Liver (tissue), 2 donors: ENCODE measurements around the gene KCNQ1.
"Not testable (repeated sequence)": the region's sequence is repeated elsewhere in the genome, so short reads cannot be mapped to it uniquely, and the experiment has no call there.

ENCODE experiments used
- REST ChIP-seq: IDR thresholded peaks from 2 replicates; pipeline ENCODE4 v1.6.1; 2016; ENCODE audit warnings: antibody characterized with exemption, mild to moderate bottlenecking
- ZBTB33 ChIP-seq: IDR thresholded peaks from 2 replicates; pipeline ENCODE4 v1.6.1; 2016; ENCODE audit warnings: antibody characterized with exemption
- TF ChIP-seq, protein P1 (sequence below): fragments of 150-350 bp; IDR thresholded peaks from 2 replicates; pipeline ENCODE4 v1.5.1; 2017; ENCODE audit warnings: improper control_type of control experiment, low read depth, low read length; ENCODE audit not compliant: missing input control
- donor health status: healthy.

GRCh38 chr11:2639763-2640162 is 195.0 kb downstream of the KCNQ1 start:
- not testable (repeated sequence) for TF ChIP-seq REST, ZBTB33
- TF ChIP-seq, protein P1, sequence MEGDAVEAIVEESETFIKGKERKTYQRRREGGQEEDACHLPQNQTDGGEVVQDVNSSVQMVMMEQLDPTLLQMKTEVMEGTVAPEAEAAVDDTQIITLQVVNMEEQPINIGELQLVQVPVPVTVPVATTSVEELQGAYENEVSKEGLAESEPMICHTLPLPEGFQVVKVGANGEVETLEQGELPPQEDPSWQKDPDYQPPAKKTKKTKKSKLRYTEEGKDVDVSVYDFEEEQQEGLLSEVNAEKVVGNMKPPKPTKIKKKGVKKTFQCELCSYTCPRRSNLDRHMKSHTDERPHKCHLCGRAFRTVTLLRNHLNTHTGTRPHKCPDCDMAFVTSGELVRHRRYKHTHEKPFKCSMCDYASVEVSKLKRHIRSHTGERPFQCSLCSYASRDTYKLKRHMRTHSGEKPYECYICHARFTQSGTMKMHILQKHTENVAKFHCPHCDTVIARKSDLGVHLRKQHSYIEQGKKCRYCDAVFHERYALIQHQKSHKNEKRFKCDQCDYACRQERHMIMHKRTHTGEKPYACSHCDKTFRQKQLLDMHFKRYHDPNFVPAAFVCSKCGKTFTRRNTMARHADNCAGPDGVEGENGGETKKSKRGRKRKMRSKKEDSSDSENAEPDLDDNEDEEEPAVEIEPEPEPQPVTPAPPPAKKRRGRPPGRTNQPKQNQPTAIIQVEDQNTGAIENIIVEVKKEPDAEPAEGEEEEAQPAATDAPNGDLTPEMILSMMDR = not testable (repeated sequence)
